SK-N-SH treated with all-trans-retinoic acid at 6 μM for 48 hours (cell line): ENCODE data around the gene CAVIN2.

ENCODE experiments used
- ATAC-seq: fragments of 200-7000 bp; cut with Tn5 transposase; 3 replicates; pipeline ENCODE4 v1.9.1; 2020; ENCODE audit warnings: mild to moderate bottlenecking, moderate library complexity
- ARNTL ChIP-seq: fragments of 450-650 bp; formaldehyde crosslinking; IDR thresholded peaks from 2 replicates; pipeline ENCODE4 v1.5.0; 2020; ENCODE audit warnings: low read depth, mild to moderate bottlenecking, moderate library complexity, borderline replicate concordance
- BACH2 ChIP-seq: fragments of 250-450 bp; sonication (Bioruptor Pico); IDR thresholded peaks from 2 replicates; pipeline ENCODE4 v1.9.0; 2021; ENCODE audit warnings: mild to moderate bottlenecking, borderline replicate concordance
- CSDC2 ChIP-seq: fragments of 250-450 bp; sonication (Bioruptor Pico); IDR thresholded peaks from 2 replicates; pipeline ENCODE4 v1.5.0; 2020; ENCODE audit warnings: mild to moderate bottlenecking, moderate library complexity
- CSRNP3 ChIP-seq: fragments of 250-450 bp; sonication (Bioruptor Pico); IDR thresholded peaks from 2 replicates; pipeline ENCODE4 v1.5.1; 2021; ENCODE audit warnings: mild to moderate bottlenecking, moderate library complexity
- ESRRG ChIP-seq: fragments of 250-450 bp; sonication (Bioruptor Pico); IDR thresholded peaks from 2 replicates; pipeline ENCODE4 v1.6.1; 2021; ENCODE audit warnings: mild to moderate bottlenecking
- GLIS3 ChIP-seq: fragments of 250-450 bp; sonication (Bioruptor Pico); IDR thresholded peaks from 2 replicates; pipeline ENCODE4 v1.5.0; 2020; ENCODE audit warnings: mild to moderate bottlenecking, moderate library complexity
- ISL1 ChIP-seq: fragments of 250-450 bp; sonication (Bioruptor Pico); IDR thresholded peaks from 2 replicates; pipeline ENCODE4 v2.1.2; 2022; ENCODE audit warnings: mild to moderate bottlenecking, moderate library complexity
- OSR1 ChIP-seq: fragments of 250-450 bp; sonication (Bioruptor Pico); IDR thresholded peaks from 2 replicates; pipeline ENCODE4 v1.8.0; 2022; ENCODE audit warnings: moderate library complexity, mild to moderate bottlenecking, inconsistent platforms
- PPARA ChIP-seq: fragments of 250-450 bp; sonication (Bioruptor Pico); IDR thresholded peaks from 2 replicates; pipeline ENCODE4 v1.5.0; 2020; ENCODE audit warnings: mild to moderate bottlenecking, borderline replicate concordance
- RARB ChIP-seq: fragments of 250-450 bp; sonication (Bioruptor Pico); IDR thresholded peaks from 2 replicates; pipeline ENCODE4 v1.8.0; 2021; ENCODE audit warnings: mild to moderate bottlenecking, moderate library complexity
- SNAI2 ChIP-seq: fragments of 250-450 bp; sonication (Bioruptor Pico); IDR thresholded peaks from 2 replicates; pipeline ENCODE4 v1.5.0; 2020; ENCODE audit warnings: mild to moderate bottlenecking, moderate library complexity
- TCF4 ChIP-seq: fragments of 250-450 bp; sonication (Bioruptor Pico); IDR thresholded peaks from 2 replicates; pipeline ENCODE4 v1.8.0; 2021; ENCODE audit warnings: mild to moderate bottlenecking, moderate library complexity, borderline replicate concordance
- TOX ChIP-seq: fragments of 250-450 bp; sonication (Bioruptor Pico); IDR thresholded peaks from 2 replicates; pipeline ENCODE4 v1.8.0; 2021; ENCODE audit warnings: mild to moderate bottlenecking, moderate library complexity, borderline replicate concordance
- ZC3H10 ChIP-seq: fragments of 250-450 bp; sonication (Bioruptor Pico); IDR thresholded peaks from 2 replicates; pipeline ENCODE4 v1.5.1; 2021; ENCODE audit warnings: mild to moderate bottlenecking, moderate library complexity
- ZFP3 ChIP-seq: fragments of 250-450 bp; sonication (Bioruptor Pico); IDR thresholded peaks from 2 replicates; pipeline ENCODE4 v1.5.0; 2020; ENCODE audit warnings: mild to moderate bottlenecking, moderate library complexity
- ZFP30 ChIP-seq: fragments of 450-650 bp; formaldehyde crosslinking; IDR thresholded peaks from 2 replicates; pipeline ENCODE4 v1.5.0; 2022; ENCODE audit warnings: mild to moderate bottlenecking, moderate library complexity
- ZNF565 ChIP-seq: fragments of 450-650 bp; formaldehyde crosslinking; conservative IDR thresholded peaks from 2 replicates; pipeline ENCODE4 v1.5.0; 2020; ENCODE audit warnings: low read depth, mild to moderate bottlenecking, moderate library complexity
- ZNF70 ChIP-seq: fragments of 450-650 bp; formaldehyde crosslinking; IDR thresholded peaks from 2 replicates; pipeline ENCODE4 v1.5.0; 2020; ENCODE audit warnings: mild to moderate bottlenecking, moderate library complexity
- ZNF8 ChIP-seq: fragments of 450-650 bp; formaldehyde crosslinking; IDR thresholded peaks from 2 replicates; pipeline ENCODE4 v1.5.0; 2020; ENCODE audit warnings: mild to moderate bottlenecking, moderate library complexity
- TF ChIP-seq, protein P1 (sequence below): fragments of 250-450 bp; sonication (Bioruptor Pico); IDR thresholded peaks from 2 replicates; pipeline ENCODE4 v1.5.1; 2020; ENCODE audit warnings: low read depth, mild to moderate bottlenecking, moderate library complexity
- TF ChIP-seq, protein P2 (sequence below): fragments of 250-450 bp; sonication (Bioruptor Pico); IDR thresholded peaks from 2 replicates; pipeline ENCODE4 v1.8.0; 2020; ENCODE audit warnings: mild to moderate bottlenecking, moderate library complexity, borderline replicate concordance
- TF ChIP-seq, protein P3 (sequence below): fragments of 250-450 bp; sonication (Bioruptor Pico); IDR thresholded peaks from 2 replicates; pipeline ENCODE4 v1.8.0; 2021; ENCODE audit warnings: low read depth, mild to moderate bottlenecking, moderate library complexity, borderline replicate concordance

The CAVIN2 gene

GRCh38 chr2:191857259-191857805, 10.4 kb upstream of the CAVIN2 start:
- ATAC-seq, result no peak
- TF ChIP-seq ZFP3 (CRISPR knock-in tag) (no peak), ZNF8 (CRISPR knock-in tag) (no peak), CSDC2 (CRISPR knock-in tag) (no peak), SNAI2 (no peak), GLIS3 (no peak), TCF4 (CRISPR knock-in tag) (no peak)
- TF ChIP-seq, protein P1, sequence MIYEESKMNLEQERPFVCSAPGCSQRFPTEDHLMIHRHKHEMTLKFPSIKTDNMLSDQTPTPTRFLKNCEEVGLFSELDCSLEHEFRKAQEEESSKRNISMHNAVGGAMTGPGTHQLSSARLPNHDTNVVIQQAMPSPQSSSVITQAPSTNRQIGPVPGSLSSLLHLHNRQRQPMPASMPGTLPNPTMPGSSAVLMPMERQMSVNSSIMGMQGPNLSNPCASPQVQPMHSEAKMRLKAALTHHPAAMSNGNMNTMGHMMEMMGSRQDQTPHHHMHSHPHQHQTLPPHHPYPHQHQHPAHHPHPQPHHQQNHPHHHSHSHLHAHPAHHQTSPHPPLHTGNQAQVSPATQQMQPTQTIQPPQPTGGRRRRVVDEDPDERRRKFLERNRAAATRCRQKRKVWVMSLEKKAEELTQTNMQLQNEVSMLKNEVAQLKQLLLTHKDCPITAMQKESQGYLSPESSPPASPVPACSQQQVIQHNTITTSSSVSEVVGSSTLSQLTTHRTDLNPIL, result no peak

DNA sequence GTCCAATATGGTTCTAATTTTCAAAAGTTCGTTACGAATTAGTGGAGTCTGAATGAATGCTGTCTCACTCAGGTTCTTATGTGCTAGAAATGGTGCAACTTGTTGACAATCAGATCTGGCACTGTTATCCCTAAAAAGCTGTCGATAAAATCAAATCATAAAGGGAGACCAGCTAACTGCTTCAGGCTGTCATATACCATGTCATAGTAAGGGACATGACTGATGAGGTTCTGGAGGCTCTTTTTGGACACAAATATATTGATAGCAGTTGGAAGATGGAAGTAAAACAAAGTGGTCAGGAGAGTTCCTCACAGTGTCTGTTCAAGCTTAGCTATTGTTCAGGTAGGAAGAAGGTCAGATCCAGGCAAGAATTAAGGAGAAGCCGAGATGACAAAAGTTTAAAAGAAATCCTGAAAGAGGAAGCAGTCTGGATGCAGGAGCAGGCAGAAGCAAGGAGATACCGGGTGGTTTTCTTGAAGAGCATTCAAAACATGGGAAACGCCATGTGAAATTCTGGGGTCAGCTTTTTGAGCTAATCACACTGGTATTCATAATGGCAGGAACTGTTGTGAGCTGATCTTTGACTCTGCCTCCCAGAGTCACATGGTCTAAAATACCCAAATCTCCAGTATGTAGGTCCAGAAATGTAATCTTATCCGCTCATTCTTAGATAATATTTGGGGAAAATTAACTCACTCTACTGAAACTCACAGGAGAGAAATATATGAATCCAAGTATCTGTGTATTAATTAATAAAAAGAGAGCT, 9.4 kb upstream of the CAVIN2 start:
- no peak for TF ChIP-seq ESRRG (CRISPR knock-in tag)
- TF ChIP-seq OSR1 (CRISPR knock-in tag), result no peak
- TF ChIP-seq CSRNP3 (CRISPR knock-in tag), result no peak
- TF ChIP-seq TOX (CRISPR knock-in tag), result no peak
- TF ChIP-seq ARNTL (CRISPR knock-in tag), result no peak
- TF ChIP-seq, protein P1, result no peak
- TF ChIP-seq BACH2 (CRISPR knock-in tag), result no peak
- no peak for TF ChIP-seq ZNF565 (CRISPR knock-in tag)
- no peak for TF ChIP-seq SNAI2
- no peak for TF ChIP-seq ZNF8 (CRISPR knock-in tag)
- no peak for TF ChIP-seq RARB (CRISPR knock-in tag)
- no peak for TF ChIP-seq ISL1 (CRISPR knock-in tag)
- TF ChIP-seq ZNF70 (CRISPR knock-in tag), result no peak
- TF ChIP-seq CSDC2 (CRISPR knock-in tag), result no peak
- no peak for TF ChIP-seq ZFP3 (CRISPR knock-in tag)
- no peak for TF ChIP-seq GLIS3
- no peak for TF ChIP-seq ZFP30 (CRISPR knock-in tag)
- TF ChIP-seq, protein P2, sequence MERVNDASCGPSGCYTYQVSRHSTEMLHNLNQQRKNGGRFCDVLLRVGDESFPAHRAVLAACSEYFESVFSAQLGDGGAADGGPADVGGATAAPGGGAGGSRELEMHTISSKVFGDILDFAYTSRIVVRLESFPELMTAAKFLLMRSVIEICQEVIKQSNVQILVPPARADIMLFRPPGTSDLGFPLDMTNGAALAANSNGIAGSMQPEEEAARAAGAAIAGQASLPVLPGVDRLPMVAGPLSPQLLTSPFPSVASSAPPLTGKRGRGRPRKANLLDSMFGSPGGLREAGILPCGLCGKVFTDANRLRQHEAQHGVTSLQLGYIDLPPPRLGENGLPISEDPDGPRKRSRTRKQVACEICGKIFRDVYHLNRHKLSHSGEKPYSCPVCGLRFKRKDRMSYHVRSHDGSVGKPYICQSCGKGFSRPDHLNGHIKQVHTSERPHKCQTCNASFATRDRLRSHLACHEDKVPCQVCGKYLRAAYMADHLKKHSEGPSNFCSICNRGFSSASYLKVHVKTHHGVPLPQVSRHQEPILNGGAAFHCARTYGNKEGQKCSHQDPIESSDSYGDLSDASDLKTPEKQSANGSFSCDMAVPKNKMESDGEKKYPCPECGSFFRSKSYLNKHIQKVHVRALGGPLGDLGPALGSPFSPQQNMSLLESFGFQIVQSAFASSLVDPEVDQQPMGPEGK, result no peak
- no peak for TF ChIP-seq TCF4 (CRISPR knock-in tag)
- no peak for ATAC-seq

GRCh38 chr2:191855382-191855781, 8.5 kb upstream of the CAVIN2 start:
- TF ChIP-seq OSR1 (CRISPR knock-in tag) (0 out of 2 replicates have a peak, but pooled peaks have one; percentile 41), TCF4 (CRISPR knock-in tag) (no peak), SNAI2 (no peak)

DNA sequence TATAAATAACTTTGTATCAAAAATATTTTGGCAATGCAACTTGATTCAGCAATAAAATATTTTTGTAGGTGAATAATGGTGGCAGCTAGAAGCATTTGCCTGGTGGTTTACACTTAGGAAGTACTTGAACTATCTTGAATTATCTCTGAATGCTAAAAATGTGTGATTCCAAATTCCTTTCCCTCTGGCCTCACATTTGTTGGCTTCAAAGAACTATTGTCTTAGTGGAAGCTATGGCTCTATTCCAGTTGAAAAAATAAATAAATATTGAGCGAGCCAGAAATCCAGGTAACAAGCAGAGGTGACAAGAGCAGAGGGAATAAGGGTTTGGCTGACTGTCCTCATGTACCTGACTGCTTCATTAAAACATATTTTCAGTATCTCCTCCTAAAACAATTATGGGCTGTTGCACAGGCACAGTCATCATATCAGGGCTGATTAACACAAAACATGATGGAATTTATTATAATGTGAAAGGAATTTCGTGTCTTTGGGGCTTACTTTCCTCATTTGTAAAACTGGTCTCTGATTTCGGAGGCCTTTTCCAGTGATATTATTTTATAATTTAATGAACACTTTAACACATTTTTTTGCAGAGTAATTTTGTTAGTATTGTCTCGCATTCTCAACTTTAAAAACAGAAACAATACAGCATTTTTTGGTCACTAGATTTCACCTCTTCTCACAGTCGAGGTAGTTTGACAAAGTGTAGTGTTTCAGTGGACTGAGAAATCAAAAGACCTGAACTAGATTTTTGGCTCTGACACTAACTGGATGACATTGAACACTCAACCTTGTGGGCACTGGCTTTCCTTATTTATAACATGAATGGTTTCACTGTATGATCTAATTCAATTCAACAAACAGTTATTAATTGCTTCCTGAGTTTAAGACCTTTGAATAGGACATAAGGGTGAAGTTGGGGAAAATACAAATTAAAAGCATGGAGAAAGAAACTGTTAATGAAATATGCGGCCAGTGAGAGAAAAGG, 7.8 kb upstream of the CAVIN2 start:
- peak; percentile 78 for ATAC-seq
- TF ChIP-seq ZC3H10 (CRISPR knock-in tag), result 0 out of 2 replicates have a peak, but pooled peaks have one; percentile 4
- TF ChIP-seq ZFP3 (CRISPR knock-in tag), result no peak
- TF ChIP-seq TCF4 (CRISPR knock-in tag), result no peak
- no peak for TF ChIP-seq ZFP30 (CRISPR knock-in tag)
- no peak for TF ChIP-seq PPARA
- no peak for TF ChIP-seq ZNF565 (CRISPR knock-in tag)
- TF ChIP-seq TOX (CRISPR knock-in tag), result peak; percentile 45; the same call in 1 of the 2 replicates
- TF ChIP-seq, protein P1, result no peak
- no peak for TF ChIP-seq OSR1 (CRISPR knock-in tag)
- peak; percentile 87 for TF ChIP-seq ISL1 (CRISPR knock-in tag)
- TF ChIP-seq, protein P3, sequence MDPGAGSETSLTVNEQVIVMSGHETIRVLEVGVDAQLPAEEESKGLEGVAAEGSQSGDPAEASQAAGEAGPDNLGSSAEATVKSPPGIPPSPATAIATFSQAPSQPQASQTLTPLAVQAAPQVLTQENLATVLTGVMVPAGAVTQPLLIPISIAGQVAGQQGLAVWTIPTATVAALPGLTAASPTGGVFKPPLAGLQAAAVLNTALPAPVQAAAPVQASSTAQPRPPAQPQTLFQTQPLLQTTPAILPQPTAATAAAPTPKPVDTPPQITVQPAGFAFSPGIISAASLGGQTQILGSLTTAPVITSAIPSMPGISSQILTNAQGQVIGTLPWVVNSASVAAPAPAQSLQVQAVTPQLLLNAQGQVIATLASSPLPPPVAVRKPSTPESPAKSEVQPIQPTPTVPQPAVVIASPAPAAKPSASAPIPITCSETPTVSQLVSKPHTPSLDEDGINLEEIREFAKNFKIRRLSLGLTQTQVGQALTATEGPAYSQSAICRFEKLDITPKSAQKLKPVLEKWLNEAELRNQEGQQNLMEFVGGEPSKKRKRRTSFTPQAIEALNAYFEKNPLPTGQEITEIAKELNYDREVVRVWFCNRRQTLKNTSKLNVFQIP (CRISPR knock-in tag), result no peak

More at GRCh38 chr2:191855382-191855781, 8.5 kb upstream of the CAVIN2 start:
- ATAC-seq, result peak; percentile 19; the same call in 2 of the 3 replicates
